ENCODE data around the gene OR6C2.

The OR6C2 gene

GRCh38 chr12:55472264-55472663 is 28.4 kb downstream of the OR6C2 start:
- TF ChIP-seq CTCF (IDR thresholded peaks at IDR 0.05), result no peak

- no peak for TF ChIP-seq CTCF (IDR thresholded peaks at IDR 0.05)
Measured at GRCh38 chr12:55492078-55492477, 48.2 kb downstream of the OR6C2 start, which contains the start of gene OR6C68. OR6C68 (plus strand) TSS chr12:55492378; CDS start chr12:55492378, 0 bp downstream.

GRCh38 chr12:55495490-55495889 is 51.6 kb downstream of the OR6C2 start:
- no peak for TF ChIP-seq CTCF (IDR thresholded peaks at IDR 0.05)

GRCh38 chr12:55499231-55499630 is 55.4 kb downstream of the OR6C2 start:
- no peak for TF ChIP-seq CTCF (IDR thresholded peaks at IDR 0.05)

- no peak for TF ChIP-seq CTCF (IDR thresholded peaks at IDR 0.05)
Measured at GRCh38 chr12:55499810-55500252, 56.0 kb downstream of the OR6C2 start.

- no peak for TF ChIP-seq CTCF (IDR thresholded peaks at IDR 0.05)
Measured at GRCh38 chr12:55501601-55502000, 57.7 kb downstream of the OR6C2 start.

Data from LNCAP (cell line).